GM19043 (cell line): Measurements from ENCODE around the gene PMCH.
"Not testable (repeated sequence)": the region's sequence is repeated elsewhere in the genome, so short reads cannot be mapped to it uniquely, and the experiment has no call there.

ENCODE experiments used
- ATAC-seq: cut with Tn5 transposase; IDR thresholded peaks from one replicate; pipeline ENCODE4 v1.9.1; 2021; ENCODE audit warnings: low read depth; ENCODE audit not compliant: unreplicated experiment

Gene PMCH

DNA sequence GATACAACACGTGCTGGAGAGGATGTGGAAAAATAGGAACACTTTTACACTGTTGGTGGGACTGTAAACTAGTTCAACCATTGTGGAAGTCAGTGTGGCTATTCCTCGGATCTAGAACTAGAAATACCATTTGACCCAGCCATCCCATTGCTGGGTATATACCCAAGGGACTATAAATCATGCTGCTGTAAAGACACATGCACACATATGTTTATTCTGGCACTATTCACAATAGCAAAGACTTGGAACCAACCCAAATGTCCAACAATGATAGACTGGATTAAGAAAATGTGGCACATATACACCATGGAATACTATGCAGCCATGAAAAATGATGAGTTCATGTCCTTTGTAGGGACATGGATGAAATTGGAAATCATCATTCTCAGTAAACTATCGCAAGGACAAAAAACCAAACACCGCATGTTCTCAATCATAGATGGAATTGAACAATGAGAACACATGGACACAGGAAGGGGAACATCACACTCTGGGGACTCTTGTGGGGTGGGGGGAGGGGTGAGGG lies 50.5 kb downstream of the PMCH start:
- ATAC-seq = not testable (repeated sequence)
